Endothelial cell (in vitro differentiated cells): ENCODE results near the gene AGBL3. TPM values are rescaled to one million over a fixed set of nuclear protein-coding genes. Genes with fewer than 3 reads are reported as not detected.

Experiments
- DNase-seq: peaks from one replicate; pipeline ENCODE4 v3.0.0; 2021; ENCODE audit warnings: low spot score
- H3K27ac Mint-ChIP-seq: one replicate; pipeline ENCODE4 v1.8.0; 2021; ENCODE audit warnings: mixed read lengths, inconsistent platforms; ENCODE audit not compliant: unreplicated experiment
- H3K27me3 Mint-ChIP-seq: one replicate; pipeline ENCODE4 v1.8.0; 2021; ENCODE audit warnings: mild to moderate bottlenecking, moderate library complexity, mixed read lengths, inconsistent platforms; ENCODE audit not compliant: unreplicated experiment
- H3K36me3 Mint-ChIP-seq: one replicate; pipeline ENCODE4 v1.8.0; 2021; ENCODE audit warnings: mild to moderate bottlenecking, low read depth, mixed read lengths, inconsistent platforms; ENCODE audit not compliant: unreplicated experiment
- H3K4me1 Mint-ChIP-seq: one replicate; pipeline ENCODE4 v1.8.0; 2021; ENCODE audit warnings: mild to moderate bottlenecking, mixed read lengths, inconsistent platforms; ENCODE audit not compliant: unreplicated experiment
- H3K4me3 Mint-ChIP-seq: one replicate; pipeline ENCODE4 v1.8.0; 2021; ENCODE audit warnings: mild to moderate bottlenecking, mixed read lengths, inconsistent platforms; ENCODE audit not compliant: unreplicated experiment
- H3K9me3 Mint-ChIP-seq: one replicate; pipeline ENCODE4 v1.8.0; 2021; ENCODE audit warnings: mixed read lengths, inconsistent platforms; ENCODE audit not compliant: unreplicated experiment
- CTCF ChIP-seq: fragments of 200-600 bp; sonication (generic); IDR thresholded peaks from one replicate; pipeline ENCODE4 v1.5.0; 2021; ENCODE audit warnings: antibody characterized with exemption; ENCODE audit not compliant: unreplicated experiment
- long read RNA-seq: library from polyadenylated mRNA; unstranded; transcript quantifications from one replicate; pipeline ENCODE4 v2.0.0, GENCODE V29; 2020; ENCODE audit not compliant: unreplicated experiment
- total RNA-seq: library from RNA; stranded (reverse); fragmentation: NEBNext Ultra II Directional; extraction: Animal tissue kit (Norgen Biotek cat#: 25700); gene quantifications from one replicate; pipeline ENCODE4 v1.2.1, GENCODE V29; 2021; ENCODE audit not compliant: unreplicated experiment

The AGBL3 gene
- total RNA-seq, result 3.0 TPM
- long read RNA-seq, partial matches to known transcripts, result 0 of 1 reads
- long read RNA-seq, other reads (novel, unspliced or antisense), result 1 of 1 reads

DNA sequence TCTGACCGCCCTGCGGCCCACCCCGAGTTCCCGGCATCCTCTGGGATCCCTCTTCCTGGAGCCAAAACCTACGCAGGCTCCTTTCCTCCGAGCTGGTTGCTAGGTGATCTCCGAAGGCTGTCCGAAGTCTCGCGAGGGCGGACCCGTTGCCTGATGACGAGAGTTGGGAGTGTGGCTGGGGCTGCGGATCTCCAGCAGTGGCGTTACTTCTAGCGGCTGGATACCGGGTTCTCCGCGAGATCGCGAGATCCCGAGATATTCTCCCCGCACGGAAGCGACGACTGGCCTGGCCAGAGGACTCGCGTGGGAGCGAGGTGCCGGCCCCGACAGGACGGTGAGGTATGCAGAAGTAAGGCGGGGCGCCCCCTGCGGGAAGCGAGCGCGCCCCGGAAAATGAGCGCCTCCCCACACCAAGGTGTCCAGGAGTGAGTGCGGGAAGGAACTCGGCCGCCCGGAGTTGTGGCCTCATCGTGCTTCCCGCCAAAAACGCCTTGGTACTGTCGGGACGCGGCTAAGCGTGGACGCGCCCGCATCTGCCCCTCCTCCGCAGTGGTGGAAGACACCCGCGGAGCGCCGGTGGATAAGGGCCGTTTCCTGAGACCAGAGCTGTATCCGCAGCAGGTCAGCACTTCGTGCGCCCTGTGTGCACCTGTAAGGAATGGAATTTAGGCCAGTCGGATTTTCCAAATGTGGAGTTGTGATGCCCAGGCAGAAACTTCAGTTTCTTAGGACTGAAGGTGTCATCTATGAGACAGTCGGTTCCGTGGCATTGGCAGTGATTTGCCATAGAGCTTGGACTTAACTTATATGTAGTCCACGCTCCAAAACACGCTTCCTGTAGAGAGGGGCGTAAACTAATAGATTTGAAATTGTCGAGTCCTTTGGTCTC, at the start of gene AGBL3:
AGBL3 (plus strand) TSS at position 146 of the 889 bp plus-strand sequence. CDS start 1,426 bp downstream, outside the sequence.
- Mint-ChIP-seq H3K9me3 (no peaks in the 10 kb centered on the region), H3K27ac (peak within 1 kb of the TSS; percentile 94), H3K36me3 (no peaks in the 10 kb centered on the region), H3K4me1 (peaks cover 4% of the 10 kb centered on the region), H3K4me3 (peak within 1 kb of the TSS; percentile 90), H3K27me3 (peaks cover 1% of the 10 kb centered on the region)
- TF ChIP-seq CTCF, result peak; percentile 40
- peak; percentile 97 for DNase-seq

- Mint-ChIP-seq H3K9me3 (no peaks in the 10 kb centered on the region), H3K27me3 (peaks cover 6% of the 10 kb centered on the region), H3K36me3 (peaks cover 34% of the 10 kb centered on the region), H3K27ac (no peak overlapping the region), H3K4me1 (peaks cover 16% of the 10 kb centered on the region), H3K4me3 (peak overlapping the region; percentile 1)
- no peak for DNase-seq
- TF ChIP-seq CTCF, result no peak
These were observed 49.3 kb upstream of the AGBL3 start for GRCh38 chr7:134936893-134937510.

- H3K4me3 Mint-ChIP-seq, result no peak overlapping the region
- DNase-seq, result no peak
- H3K4me1 Mint-ChIP-seq, result peaks cover 13% of the 10 kb centered on the region
- peaks cover 4% of the 10 kb centered on the region for H3K27me3 Mint-ChIP-seq
- H3K9me3 Mint-ChIP-seq, result no peaks in the 10 kb centered on the region
- H3K36me3 Mint-ChIP-seq, result peaks cover 25% of the 10 kb centered on the region
- H3K27ac Mint-ChIP-seq, result no peak overlapping the region
- TF ChIP-seq CTCF, result no peak
These were observed 48.2 kb upstream of the AGBL3 start for GRCh38 chr7:134938141-134938540.

DNA sequence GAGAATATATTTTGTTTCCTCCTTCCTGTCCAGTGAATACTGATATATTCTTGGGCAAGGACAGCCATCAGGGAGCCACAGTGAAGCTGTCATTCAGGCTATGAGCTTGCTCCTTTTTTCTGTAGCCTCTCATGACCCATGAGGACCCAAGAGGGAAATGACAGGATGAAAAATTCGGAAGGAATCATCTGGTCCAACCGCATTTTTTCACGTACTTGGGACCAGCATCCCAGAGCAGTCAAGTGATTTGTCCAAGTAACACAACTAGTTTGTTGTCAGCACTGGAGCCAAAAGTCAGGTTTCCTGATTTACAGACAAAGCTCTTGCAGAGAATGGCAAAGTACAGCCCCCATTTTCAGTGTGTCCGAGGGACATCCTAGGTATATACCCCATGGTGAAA, 47.2 kb upstream of the AGBL3 start:
- H3K27me3 Mint-ChIP-seq, result peaks cover 3% of the 10 kb centered on the region
- no peak overlapping the region for H3K4me3 Mint-ChIP-seq
- H3K27ac Mint-ChIP-seq, result peak overlapping the region; percentile 17
- DNase-seq, result no peak
- peaks cover 15% of the 10 kb centered on the region for H3K36me3 Mint-ChIP-seq
- no peak for TF ChIP-seq CTCF
- H3K9me3 Mint-ChIP-seq, result no peaks in the 10 kb centered on the region
- H3K4me1 Mint-ChIP-seq, result peaks cover 12% of the 10 kb centered on the region
